Liver (tissue), 9 donors: ENCODE data around the gene SRRM2. TPM values are rescaled to one million over a fixed set of nuclear protein-coding genes. Genes with fewer than 3 reads are reported as not detected.

ENCODE experiments used
- DNase-seq: peaks from one replicate; pipeline ENCODE4 v3.0.0-alpha.2; 2017; ENCODE audit warnings: low spot score
- H3K27ac ChIP-seq, 2 donors: one replicate each; pipeline ENCODE4 v1.7.0; 2013; ENCODE audit warnings: inconsistent platforms in 2 of 2, low read length in 2 of 2, control low read depth in 1 of 2, low read depth in 1 of 2, mild to moderate bottlenecking in 1 of 2
- H3K27me3 ChIP-seq, 4 donors: one replicate each; pipeline versions ENCODE4 v1.6.1 to v1.7.0; 2013; ENCODE audit warnings: low read length in 3 of 4, inconsistent platforms in 1 of 4, mild to moderate bottlenecking in 1 of 4, moderate library complexity in 1 of 4; ENCODE audit not compliant: control insufficient read depth in 4 of 4, insufficient read depth in 4 of 4
- H3K36me3 ChIP-seq, 4 donors: one replicate each; pipeline versions ENCODE4 v1.6.1 to v1.7.0; 2013; ENCODE audit warnings: low read length in 3 of 4, mild to moderate bottlenecking in 3 of 4, low read depth in 1 of 4, moderate library complexity in 1 of 4; ENCODE audit not compliant: control insufficient read depth in 4 of 4, insufficient read depth in 3 of 4
- H3K4me1 ChIP-seq, 4 donors: one replicate each; pipeline versions ENCODE4 v1.6.1 to v1.7.0; 2013; ENCODE audit warnings: low read length in 3 of 4, mild to moderate bottlenecking in 3 of 4, moderate library complexity in 1 of 4; ENCODE audit not compliant: control insufficient read depth in 4 of 4, insufficient read depth in 4 of 4
- H3K4me3 ChIP-seq, 3 donors: one replicate each; pipeline versions ENCODE4 v1.6.1 to v1.7.0; 2013; ENCODE audit warnings: low read length in 3 of 3, control low read depth in 1 of 3, low read depth in 1 of 3, mild to moderate bottlenecking in 1 of 3
- H3K9ac ChIP-seq, 2 donors: one replicate each; pipeline ENCODE4 v1.7.0; 2013; ENCODE audit warnings: low read length in 2 of 2, mild to moderate bottlenecking in 2 of 2, moderate library complexity in 2 of 2, control low read depth in 1 of 2, low read depth in 1 of 2
- H3K9me3 ChIP-seq, 4 donors: one replicate each; pipeline versions ENCODE4 v1.6.1 to v1.7.0; 2013; ENCODE audit warnings: low read length in 3 of 4; ENCODE audit not compliant: control insufficient read depth in 4 of 4
- EGR1 ChIP-seq, 2 donors: IDR thresholded peaks; 2 replicates each; pipeline ENCODE4 v1.6.1; 2016 to 2018; ENCODE audit warnings: antibody characterized with exemption in 2 of 2, low read depth in 2 of 2
- FOXA1 ChIP-seq: IDR thresholded peaks from 2 replicates; pipeline ENCODE4 v1.6.1; 2016; ENCODE audit warnings: antibody characterized with exemption
- FOXA2 ChIP-seq: IDR thresholded peaks from 2 replicates; pipeline ENCODE4 v1.6.1; 2016; ENCODE audit warnings: antibody characterized with exemption
- GABPA ChIP-seq, 2 donors: IDR thresholded peaks in 1 of 2; conservative IDR thresholded peaks in 1 of 2; 2 replicates each; pipeline ENCODE4 v1.6.1; 2016; ENCODE audit warnings: antibody characterized with exemption in 2 of 2, mild to moderate bottlenecking in 1 of 2, moderate library complexity in 1 of 2
- HNF4A ChIP-seq, 2 donors: conservative IDR thresholded peaks; 2 replicates each; pipeline ENCODE4 v1.6.1; 2016; ENCODE audit warnings: antibody characterized with exemption in 2 of 2, mild to moderate bottlenecking in 2 of 2
- JUND ChIP-seq, 2 donors: IDR thresholded peaks; 2 replicates each; pipeline ENCODE4 v1.6.1; 2016; ENCODE audit warnings: antibody characterized with exemption in 2 of 2
- NR2F2 ChIP-seq: IDR thresholded peaks from 2 replicates; pipeline ENCODE4 v1.6.1; 2016; ENCODE audit warnings: antibody characterized with exemption
- RAD21 ChIP-seq, 2 donors: IDR thresholded peaks; 2 replicates each; pipeline ENCODE4 v1.6.1; 2016; ENCODE audit warnings: antibody characterized with exemption in 2 of 2, mild to moderate bottlenecking in 2 of 2
- RXRA ChIP-seq, 2 donors: IDR thresholded peaks; 2 replicates each; pipeline ENCODE4 v1.6.1; 2017 to 2018; ENCODE audit warnings: antibody characterized with exemption in 2 of 2, mild to moderate bottlenecking in 1 of 2
- SP1 ChIP-seq: IDR thresholded peaks from 2 replicates; pipeline ENCODE4 v1.6.1; 2018; ENCODE audit warnings: antibody characterized with exemption, mild to moderate bottlenecking
- TAF1 ChIP-seq: conservative IDR thresholded peaks from 2 replicates; pipeline ENCODE4 v1.6.1; 2016; ENCODE audit warnings: antibody characterized with exemption, mild to moderate bottlenecking
- YY1 ChIP-seq: IDR thresholded peaks from 2 replicates; pipeline ENCODE4 v1.6.1; 2016; ENCODE audit warnings: antibody characterized with exemption, mild to moderate bottlenecking
- WGBS: extraction: QIAGEN DNeasy Blood & Tissue Kit; methylation state at CpG from one replicate; pipeline ENCODE4 v1.1.7; 2013; 5-methylcytosine and 5-hydroxymethylcytosine counted together
- polyA plus RNA-seq, 2 donors: library from polyadenylated mRNA; stranded (reverse) in 1 of 2; unstranded in 1 of 2; fragments of 200-250 nt in 1 of 2; fragments of >200 nt in 1 of 2; fragmentation: Nextera tagmentation in 1 of 2; extraction: Ambion mirVana in 1 of 2; gene quantifications; one replicate each; pipeline versions ENCODE4 v1.2.1 to v1.2.3, GENCODE V29; 2013 to 2015
- total RNA-seq, 2 donors: library from RNA; depleted of rRNA; stranded (reverse); fragments of >200 nt; gene quantifications; one replicate each; pipeline ENCODE4 v1.2.3, GENCODE V29; 2014
- TF ChIP-seq, protein P1 (sequence below): IDR thresholded peaks from 2 replicates; pipeline ENCODE4 v1.6.1; 2016; ENCODE audit warnings: antibody characterized with exemption
- TF ChIP-seq, protein P2 (sequence below): fragments of 150-350 bp; IDR thresholded peaks from 2 replicates; pipeline ENCODE4 v1.5.1; 2017; ENCODE audit warnings: improper control_type of control experiment, low read depth, low read length; ENCODE audit not compliant: missing input control
- TF ChIP-seq, protein P3 (sequence below): IDR thresholded peaks from 2 replicates; pipeline ENCODE4 v1.6.1; 2016; ENCODE audit warnings: antibody characterized with exemption
- TF ChIP-seq, protein P4 (sequence below): IDR thresholded peaks from 2 replicates; pipeline ENCODE4 v1.6.1; 2016; ENCODE audit warnings: antibody characterized with exemption
- TF ChIP-seq, protein P5 (sequence below): IDR thresholded peaks from 2 replicates; pipeline ENCODE4 v1.6.1; 2016; ENCODE audit warnings: antibody characterized with exemption, mild to moderate bottlenecking
- donor health status: healthy.
- donor health status: healthy.
- donor health status: healthy.
- donor health status: healthy.
- donor health status: healthy.

Gene SRRM2
- total and polyA plus RNA-seq, 4 donors: 84.8 to 199 (median 133) TPM

DNA sequence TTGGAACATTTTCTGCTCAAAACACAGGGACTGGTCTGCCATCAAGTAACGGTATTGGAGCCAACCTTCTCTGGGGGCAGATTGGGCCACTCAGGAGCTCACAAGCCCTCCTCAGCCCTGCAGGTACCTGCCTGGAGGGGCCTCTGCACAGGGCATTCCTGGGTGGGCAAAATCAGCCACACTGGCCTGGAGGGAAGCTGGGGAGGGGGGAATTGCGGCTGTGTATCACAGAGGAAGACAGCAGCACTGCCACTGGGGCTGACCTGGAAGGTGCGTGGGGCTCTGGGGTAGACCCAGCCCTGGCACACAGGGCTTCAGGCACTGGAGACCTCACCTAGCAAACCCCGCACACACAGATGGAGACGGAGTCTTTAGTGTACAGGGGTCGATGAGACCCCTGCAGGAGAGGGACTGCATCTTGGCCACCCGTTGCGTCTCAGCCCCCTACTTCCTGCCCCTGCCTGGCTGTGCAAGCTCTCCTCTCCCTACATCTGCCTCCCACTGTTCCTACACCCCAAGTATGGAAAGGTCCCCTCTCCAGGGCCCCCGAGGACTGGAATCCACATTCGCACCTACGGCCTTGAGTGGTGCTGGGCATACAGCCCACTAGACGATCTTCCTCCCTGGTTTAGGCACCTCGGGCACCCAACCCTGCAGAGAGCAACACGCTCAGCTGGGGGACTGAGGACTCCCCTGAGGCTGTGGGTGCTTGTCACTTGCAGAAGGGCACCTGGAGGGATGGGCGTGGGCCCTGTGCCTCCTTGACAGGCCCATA, 7.1 kb upstream of the SRRM2 start:
- H3K4me3 ChIP-seq: no peak overlapping the region
- no peaks in the 10 kb centered on the region for H3K36me3 ChIP-seq
- no peaks in the 10 kb centered on the region for H3K4me1 ChIP-seq
- TF ChIP-seq EGR1 (IDR thresholded peaks at IDR 0.05; ENCODE audit: low read depth in 2 of 2) (no peak), GABPA (IDR thresholded peaks at IDR 0.05 in 1 of 2, conservative IDR thresholded peaks at IDR 0.05 in 1 of 2) (no peak), FOXA2 (no peak), HNF4A (conservative IDR thresholded peaks at IDR 0.05) (no peak), RXRA (IDR thresholded peaks at IDR 0.05) (no peak), JUND (IDR thresholded peaks at IDR 0.05) (no peak)
- TF ChIP-seq, protein P1, sequence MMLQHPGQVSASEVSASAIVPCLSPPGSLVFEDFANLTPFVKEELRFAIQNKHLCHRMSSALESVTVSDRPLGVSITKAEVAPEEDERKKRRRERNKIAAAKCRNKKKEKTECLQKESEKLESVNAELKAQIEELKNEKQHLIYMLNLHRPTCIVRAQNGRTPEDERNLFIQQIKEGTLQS: no peak
- TF ChIP-seq, protein P2, sequence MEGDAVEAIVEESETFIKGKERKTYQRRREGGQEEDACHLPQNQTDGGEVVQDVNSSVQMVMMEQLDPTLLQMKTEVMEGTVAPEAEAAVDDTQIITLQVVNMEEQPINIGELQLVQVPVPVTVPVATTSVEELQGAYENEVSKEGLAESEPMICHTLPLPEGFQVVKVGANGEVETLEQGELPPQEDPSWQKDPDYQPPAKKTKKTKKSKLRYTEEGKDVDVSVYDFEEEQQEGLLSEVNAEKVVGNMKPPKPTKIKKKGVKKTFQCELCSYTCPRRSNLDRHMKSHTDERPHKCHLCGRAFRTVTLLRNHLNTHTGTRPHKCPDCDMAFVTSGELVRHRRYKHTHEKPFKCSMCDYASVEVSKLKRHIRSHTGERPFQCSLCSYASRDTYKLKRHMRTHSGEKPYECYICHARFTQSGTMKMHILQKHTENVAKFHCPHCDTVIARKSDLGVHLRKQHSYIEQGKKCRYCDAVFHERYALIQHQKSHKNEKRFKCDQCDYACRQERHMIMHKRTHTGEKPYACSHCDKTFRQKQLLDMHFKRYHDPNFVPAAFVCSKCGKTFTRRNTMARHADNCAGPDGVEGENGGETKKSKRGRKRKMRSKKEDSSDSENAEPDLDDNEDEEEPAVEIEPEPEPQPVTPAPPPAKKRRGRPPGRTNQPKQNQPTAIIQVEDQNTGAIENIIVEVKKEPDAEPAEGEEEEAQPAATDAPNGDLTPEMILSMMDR: no peak
- TF ChIP-seq, protein P3, sequence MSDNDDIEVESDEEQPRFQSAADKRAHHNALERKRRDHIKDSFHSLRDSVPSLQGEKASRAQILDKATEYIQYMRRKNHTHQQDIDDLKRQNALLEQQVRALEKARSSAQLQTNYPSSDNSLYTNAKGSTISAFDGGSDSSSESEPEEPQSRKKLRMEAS: no peak
- H3K27ac ChIP-seq: no peak overlapping the region
- H3K9me3 ChIP-seq: no peaks in the 10 kb centered on the region
- no peak overlapping the region for H3K9ac ChIP-seq
- 84% methylated on average over 15 of the region's 15 CpGs for WGBS
- no peaks in the 10 kb centered on the region for H3K27me3 ChIP-seq
- DNase-seq: no peak

DNA sequence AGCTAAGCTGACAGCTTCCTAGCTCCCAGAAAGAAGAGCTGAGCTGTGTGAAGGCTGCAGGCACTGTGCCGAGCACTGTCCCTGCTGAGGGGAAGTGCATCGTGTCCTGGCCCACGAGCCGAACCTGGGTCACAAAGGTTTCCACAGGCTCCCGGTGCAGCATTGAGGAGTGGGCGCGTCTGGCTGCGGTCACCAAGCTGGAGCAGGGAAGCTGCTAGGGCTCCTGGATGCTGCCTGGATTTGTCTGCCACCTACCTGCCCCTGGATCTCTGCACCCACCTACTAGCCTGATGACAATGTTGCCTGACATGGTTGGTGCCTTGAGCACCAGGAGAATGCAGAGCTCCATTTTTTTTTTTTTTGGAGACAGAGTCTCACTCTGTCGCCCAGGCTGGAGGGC, 6.5 kb upstream of the SRRM2 start:
- no peak for TF ChIP-seq TAF1
- no peak for TF ChIP-seq EGR1 (IDR thresholded peaks at IDR 0.05; ENCODE audit: low read depth in 2 of 2)
- TF ChIP-seq YY1: no peak
- TF ChIP-seq RAD21 (IDR thresholded peaks at IDR 0.05): no peak
- Histone ChIP-seq H3K4me1 (no peaks in the 10 kb centered on the region), H3K9me3 (no peaks in the 10 kb centered on the region), H3K27me3 (no peaks in the 10 kb centered on the region), H3K9ac (no peak overlapping the region), H3K4me3 (no peak overlapping the region), H3K36me3 (no peaks in the 10 kb centered on the region), H3K27ac (no peak overlapping the region)
- DNase-seq: no peak
- 89% methylated on average over 9 of the region's 9 CpGs for whole genome bisulfite sequencing

DNA sequence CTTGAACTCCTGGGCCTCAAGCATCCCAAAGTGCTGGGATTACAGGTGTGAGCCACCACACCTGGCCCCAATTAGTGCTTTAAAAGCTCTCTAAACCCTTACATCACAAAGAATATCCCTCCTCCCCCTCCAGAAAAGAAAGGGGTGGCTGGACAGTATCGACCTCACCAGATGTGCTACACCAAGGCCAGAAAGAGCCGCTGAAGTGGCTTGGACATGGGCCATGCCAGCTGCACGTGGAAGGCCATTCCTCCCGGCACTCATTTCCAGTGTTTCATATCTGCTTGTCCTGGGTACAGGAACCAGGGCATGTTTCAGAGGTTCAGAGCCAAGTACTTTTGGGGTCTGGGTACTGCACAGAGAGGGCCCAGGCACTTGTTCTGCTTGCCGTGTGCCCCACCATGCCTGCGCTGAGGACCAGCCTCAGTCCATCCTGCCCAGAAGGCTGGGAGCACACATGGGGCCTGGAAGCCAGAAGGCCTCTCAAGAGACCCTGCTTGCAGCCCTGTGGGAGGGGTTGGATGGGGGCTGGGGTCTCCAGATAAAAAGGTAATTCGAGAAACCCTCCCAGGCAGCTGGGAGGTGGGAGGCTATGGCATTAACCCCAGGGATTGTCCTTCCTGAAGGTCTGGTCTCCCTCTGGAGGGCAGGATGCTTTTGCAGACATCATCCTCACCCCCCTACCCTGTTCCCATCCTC, 3.5 kb upstream of the SRRM2 start:
- 91% methylated on average over 7 of the region's 7 CpGs for WGBS
- no peak overlapping the region for H3K27ac ChIP-seq
- no peaks in the 10 kb centered on the region for H3K27me3 ChIP-seq
- no peaks in the 10 kb centered on the region for H3K9me3 ChIP-seq
- no peak for DNase-seq
- no peaks in the 10 kb centered on the region for H3K36me3 ChIP-seq
- no peak overlapping the region for H3K4me3 ChIP-seq
- no peak overlapping the region for H3K9ac ChIP-seq
- H3K4me1 ChIP-seq: peaks cover 0 to 13% (median 4%) of the 10 kb centered on the region in 4 donors
- TF ChIP-seq RXRA (IDR thresholded peaks at IDR 0.05) (no peak), SP1 (no peak), JUND (IDR thresholded peaks at IDR 0.05) (no peak), RAD21 (IDR thresholded peaks at IDR 0.05) (no peak), GABPA (IDR thresholded peaks at IDR 0.05 in 1 of 2, conservative IDR thresholded peaks at IDR 0.05 in 1 of 2) (no peak), FOXA1 (no peak), HNF4A (conservative IDR thresholded peaks at IDR 0.05) (no peak), TAF1 (no peak), NR2F2 (no peak)
- TF ChIP-seq, protein P4, sequence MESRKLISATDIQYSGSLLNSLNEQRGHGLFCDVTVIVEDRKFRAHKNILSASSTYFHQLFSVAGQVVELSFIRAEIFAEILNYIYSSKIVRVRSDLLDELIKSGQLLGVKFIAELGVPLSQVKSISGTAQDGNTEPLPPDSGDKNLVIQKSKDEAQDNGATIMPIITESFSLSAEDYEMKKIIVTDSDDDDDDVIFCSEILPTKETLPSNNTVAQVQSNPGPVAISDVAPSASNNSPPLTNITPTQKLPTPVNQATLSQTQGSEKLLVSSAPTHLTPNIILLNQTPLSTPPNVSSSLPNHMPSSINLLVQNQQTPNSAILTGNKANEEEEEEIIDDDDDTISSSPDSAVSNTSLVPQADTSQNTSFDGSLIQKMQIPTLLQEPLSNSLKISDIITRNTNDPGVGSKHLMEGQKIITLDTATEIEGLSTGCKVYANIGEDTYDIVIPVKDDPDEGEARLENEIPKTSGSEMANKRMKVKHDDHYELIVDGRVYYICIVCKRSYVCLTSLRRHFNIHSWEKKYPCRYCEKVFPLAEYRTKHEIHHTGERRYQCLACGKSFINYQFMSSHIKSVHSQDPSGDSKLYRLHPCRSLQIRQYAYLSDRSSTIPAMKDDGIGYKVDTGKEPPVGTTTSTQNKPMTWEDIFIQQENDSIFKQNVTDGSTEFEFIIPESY: no peak
- TF ChIP-seq, protein P3: no peak
- TF ChIP-seq, protein P5, sequence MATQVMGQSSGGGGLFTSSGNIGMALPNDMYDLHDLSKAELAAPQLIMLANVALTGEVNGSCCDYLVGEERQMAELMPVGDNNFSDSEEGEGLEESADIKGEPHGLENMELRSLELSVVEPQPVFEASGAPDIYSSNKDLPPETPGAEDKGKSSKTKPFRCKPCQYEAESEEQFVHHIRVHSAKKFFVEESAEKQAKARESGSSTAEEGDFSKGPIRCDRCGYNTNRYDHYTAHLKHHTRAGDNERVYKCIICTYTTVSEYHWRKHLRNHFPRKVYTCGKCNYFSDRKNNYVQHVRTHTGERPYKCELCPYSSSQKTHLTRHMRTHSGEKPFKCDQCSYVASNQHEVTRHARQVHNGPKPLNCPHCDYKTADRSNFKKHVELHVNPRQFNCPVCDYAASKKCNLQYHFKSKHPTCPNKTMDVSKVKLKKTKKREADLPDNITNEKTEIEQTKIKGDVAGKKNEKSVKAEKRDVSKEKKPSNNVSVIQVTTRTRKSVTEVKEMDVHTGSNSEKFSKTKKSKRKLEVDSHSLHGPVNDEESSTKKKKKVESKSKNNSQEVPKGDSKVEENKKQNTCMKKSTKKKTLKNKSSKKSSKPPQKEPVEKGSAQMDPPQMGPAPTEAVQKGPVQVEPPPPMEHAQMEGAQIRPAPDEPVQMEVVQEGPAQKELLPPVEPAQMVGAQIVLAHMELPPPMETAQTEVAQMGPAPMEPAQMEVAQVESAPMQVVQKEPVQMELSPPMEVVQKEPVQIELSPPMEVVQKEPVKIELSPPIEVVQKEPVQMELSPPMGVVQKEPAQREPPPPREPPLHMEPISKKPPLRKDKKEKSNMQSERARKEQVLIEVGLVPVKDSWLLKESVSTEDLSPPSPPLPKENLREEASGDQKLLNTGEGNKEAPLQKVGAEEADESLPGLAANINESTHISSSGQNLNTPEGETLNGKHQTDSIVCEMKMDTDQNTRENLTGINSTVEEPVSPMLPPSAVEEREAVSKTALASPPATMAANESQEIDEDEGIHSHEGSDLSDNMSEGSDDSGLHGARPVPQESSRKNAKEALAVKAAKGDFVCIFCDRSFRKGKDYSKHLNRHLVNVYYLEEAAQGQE: no peak
